GM19463 (cell line): ENCODE results near the gene ATP8B3.
"Not testable (repeated sequence)": the region's sequence is repeated elsewhere in the genome, so short reads cannot be mapped to it uniquely, and the experiment has no call there.

Experiments used
- ATAC-seq: cut with Tn5 transposase; IDR thresholded peaks from one replicate; pipeline ENCODE4 v1.9.1; 2021; ENCODE audit warnings: mild to moderate bottlenecking, moderate library complexity; ENCODE audit not compliant: unreplicated experiment

ATP8B3 gene

GRCh38 chr19:1799695-1800342 lies 12.3 kb downstream of the ATP8B3 start:
- ATAC-seq = no peak

- not testable (repeated sequence) for ATAC-seq
These were observed 14.8 kb downstream of the ATP8B3 start for GRCh38 chr19:1797313-1797712.

DNA sequence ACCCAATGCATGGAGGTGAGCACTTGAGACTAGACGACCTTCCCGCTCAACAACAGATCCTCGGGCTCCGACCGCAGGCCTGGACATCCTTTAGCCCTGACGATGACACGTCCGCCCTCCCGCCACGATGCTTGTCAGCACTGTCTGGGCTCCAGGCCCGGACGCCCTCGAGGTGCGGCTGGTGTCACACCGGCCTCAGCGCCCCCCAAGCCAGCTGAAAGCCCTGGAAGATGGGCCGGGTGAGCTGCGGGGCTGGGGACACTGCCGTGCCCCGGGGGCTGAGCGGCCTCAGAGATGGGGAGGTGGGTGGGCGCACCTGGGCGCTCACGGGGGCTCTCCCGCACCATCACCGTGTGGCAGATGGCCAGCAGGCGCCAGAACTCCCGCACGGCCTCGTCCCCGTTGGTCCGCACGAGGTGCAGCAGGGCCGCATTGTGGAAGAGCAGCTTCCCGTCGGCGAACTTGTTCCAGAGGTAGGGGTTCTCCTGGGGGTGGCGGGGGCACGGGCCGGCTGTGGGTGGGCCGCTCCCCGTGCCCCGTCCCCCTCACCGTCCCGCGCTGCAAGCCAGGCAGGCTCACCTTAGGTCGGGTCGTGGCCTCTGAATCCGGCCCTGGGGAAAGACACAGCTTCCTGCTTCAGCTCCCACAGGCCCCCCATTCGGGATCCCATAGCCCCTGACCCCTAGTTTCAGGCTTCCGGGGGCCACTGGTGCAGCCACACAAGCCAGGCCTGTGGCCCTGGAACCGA lies 15.5 kb downstream of the ATP8B3 start:
- ATAC-seq = no peak

GRCh38 chr19:1794424-1795172 lies 17.5 kb downstream of the ATP8B3 start:
- no peak for ATAC-seq

DNA sequence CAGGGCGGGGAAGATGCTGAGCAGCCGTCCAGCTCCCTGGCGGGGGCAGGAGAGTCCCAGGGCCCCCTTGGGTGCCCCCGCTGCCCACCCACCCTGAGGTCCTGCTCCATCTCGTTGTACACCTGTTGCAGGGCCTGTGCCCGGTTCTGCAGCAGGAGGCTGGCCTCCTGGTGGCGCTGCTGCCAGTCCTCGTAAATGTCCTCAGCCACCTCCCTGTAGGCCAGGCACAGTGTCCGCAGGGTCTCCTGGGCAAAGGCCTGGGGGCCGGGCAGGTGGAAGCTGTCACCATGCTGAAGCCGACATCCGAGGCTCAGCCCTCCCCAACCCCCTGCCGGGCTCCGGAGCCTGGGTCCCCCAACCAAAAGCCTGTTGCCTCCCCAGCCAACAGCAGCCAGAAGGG lies 20.2 kb downstream of the ATP8B3 start:
- no peak for ATAC-seq

- ATAC-seq = no peak
These were observed 21.9 kb downstream of the ATP8B3 start for GRCh38 chr19:1790054-1790792.

GRCh38 chr19:1789261-1790041 lies 22.6 kb downstream of the ATP8B3 start:
- ATAC-seq = no peak

GRCh38 chr19:1787116-1787515 lies 25.0 kb downstream of the ATP8B3 start:
- ATAC-seq = no peak

GRCh38 chr19:1786668-1787067 lies 25.4 kb downstream of the ATP8B3 start:
- no peak for ATAC-seq

GRCh38 chr19:1785310-1785709 lies 26.8 kb downstream of the ATP8B3 start:
- ATAC-seq = no peak

DNA sequence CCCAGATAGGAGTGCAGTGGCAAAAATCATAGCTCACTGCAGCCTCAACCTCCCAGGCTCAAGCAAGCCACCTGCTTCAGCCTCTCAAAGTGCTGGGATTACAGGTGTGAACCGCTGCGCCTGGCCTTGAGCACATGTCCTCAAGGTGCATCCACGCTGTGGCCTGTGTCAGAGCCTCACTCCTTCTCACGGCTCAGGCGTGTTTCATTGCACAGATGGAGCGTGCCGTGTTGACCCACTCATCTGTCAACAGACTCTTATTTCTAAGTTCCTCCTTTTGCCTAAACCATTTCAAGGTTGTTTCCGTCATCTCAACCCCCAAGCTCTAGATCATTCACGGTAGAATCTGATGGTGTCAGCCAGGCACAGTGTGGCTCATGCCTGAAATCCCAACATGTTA lies 28.2 kb downstream of the ATP8B3 start:
- no peak for ATAC-seq

GRCh38 chr19:1783354-1783753 lies 28.7 kb downstream of the ATP8B3 start:
- no peak for ATAC-seq

- ATAC-seq = no peak
These were observed 29.6 kb downstream of the ATP8B3 start for GRCh38 chr19:1782521-1782920.

- ATAC-seq = no peak
These were observed 31.7 kb downstream of the ATP8B3 start for GRCh38 chr19:1780272-1780958.

- ATAC-seq = no peak
These were observed 32.5 kb downstream of the ATP8B3 start for GRCh38 chr19:1779574-1779973.

- no peak for ATAC-seq
These were observed 34.9 kb downstream of the ATP8B3 start for GRCh38 chr19:1777149-1777548.

- no peak for ATAC-seq
These were observed 35.4 kb downstream of the ATP8B3 start for GRCh38 chr19:1776606-1777147.

DNA sequence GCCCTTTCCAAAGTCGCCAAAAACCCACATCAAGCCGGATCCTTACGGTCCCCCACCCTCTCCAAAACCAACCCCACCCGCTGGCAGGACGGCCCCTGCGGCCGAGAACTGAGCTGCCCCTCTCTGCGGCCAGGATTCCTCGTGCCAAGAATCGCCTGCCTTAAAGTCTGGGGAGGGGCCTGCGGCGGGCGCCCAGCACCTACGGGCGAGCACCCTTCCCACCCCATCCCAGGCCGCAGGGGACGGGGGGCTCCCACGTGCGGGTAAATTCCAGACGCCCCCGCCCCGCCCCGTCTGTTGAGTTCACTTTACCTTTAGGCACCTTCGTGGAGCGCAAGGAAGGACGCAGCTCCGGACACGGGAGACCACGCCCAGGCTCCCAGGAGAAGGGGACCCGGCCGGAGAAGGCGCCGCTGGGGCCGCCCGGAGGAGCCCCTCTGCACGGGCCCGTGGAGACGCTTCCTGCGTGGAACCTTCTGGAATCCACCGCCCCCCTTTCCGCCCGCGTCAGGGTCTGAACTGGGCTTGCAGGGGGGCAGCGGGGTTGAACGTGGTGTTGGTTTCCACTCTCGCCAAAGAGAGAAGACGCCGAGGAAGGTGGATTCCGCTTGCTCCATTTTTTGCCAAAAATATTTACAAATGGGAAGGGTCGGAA lies 36.0 kb downstream of the ATP8B3 start:
- no peak for ATAC-seq
